HG03520 (cell line): ENCODE results near the gene SLC25A26.

Experiments
- ATAC-seq: cut with Tn5 transposase; IDR thresholded peaks from one replicate; pipeline ENCODE4 v1.9.1; 2021; ENCODE audit warnings: mild to moderate bottlenecking, moderate library complexity; ENCODE audit not compliant: unreplicated experiment

Gene SLC25A26

DNA sequence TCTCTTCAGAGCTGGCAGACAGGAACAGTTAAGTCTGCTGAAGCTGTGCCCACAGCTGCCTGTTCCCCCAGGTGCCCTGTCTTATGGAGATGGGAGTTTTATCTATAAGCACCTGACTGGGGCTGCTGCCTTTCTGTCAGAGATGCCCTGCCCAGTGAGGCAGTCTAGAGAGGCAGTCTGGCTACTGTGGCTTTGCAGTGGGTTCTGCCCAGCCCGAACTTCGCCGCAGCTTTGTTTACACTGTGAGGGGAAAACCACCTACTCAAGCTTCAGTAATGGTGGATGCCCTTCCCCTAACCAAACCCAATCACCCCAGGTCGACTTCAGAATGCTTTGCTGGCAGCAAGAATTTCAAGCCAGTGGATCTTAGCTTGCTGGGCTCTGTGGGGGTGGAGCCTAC is 91.2 kb downstream of the SLC25A26 start:
- ATAC-seq: no peak

GRCh38 chr3:66314455-66314854 is 93.7 kb downstream of the SLC25A26 start:
- no peak for ATAC-seq

GRCh38 chr3:66317750-66318376 is 97.1 kb downstream of the SLC25A26 start:
- no peak for ATAC-seq

- ATAC-seq: no peak
Observed at GRCh38 chr3:66320390-66320789, 99.6 kb downstream of the SLC25A26 start.

DNA sequence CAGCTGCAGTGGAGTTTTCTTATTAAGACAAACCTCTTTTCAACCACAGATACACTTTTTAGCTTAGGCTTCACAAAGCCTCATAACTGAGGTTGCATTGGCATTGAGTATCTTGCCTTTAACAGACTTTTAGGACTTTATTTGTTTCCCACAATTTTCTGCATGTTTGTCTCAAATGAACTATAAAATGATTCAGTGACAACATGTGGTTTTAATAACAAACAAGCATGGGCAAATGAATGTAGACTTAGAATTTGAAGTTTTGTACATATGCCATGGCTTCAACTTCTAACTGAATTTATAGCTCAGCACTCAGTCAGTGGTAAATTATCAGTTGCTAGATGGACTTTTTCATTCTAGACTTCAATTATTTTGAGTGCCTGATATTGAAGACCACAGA is 101.6 kb downstream of the SLC25A26 start:
- ATAC-seq: no peak

GRCh38 chr3:66326340-66326739 is 105.5 kb downstream of the SLC25A26 start:
- ATAC-seq: no peak

DNA sequence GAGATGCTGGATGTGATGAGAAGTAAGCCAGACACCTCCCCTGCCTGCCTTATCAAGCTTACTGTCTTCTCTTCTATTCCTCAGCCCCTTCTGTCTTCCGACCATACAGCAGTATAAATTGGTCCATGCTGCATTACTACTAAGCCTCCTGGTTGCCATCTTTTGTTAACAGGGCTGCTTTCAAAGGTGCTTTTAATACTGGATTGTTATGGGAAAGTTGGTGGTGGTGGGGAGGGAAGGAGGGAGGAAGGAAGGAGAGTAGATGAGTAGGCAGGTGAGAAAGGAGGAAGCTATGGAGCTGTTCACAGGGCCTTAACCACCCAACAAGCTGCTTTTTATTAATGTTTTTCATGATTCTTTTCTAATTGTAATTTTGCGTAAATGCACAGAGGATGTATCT is 114.9 kb downstream of the SLC25A26 start:
- no peak for ATAC-seq

GRCh38 chr3:66336333-66336766 is 115.5 kb downstream of the SLC25A26 start:
- ATAC-seq: no peak

- ATAC-seq: no peak
Observed at GRCh38 chr3:66338927-66339326, 118.1 kb downstream of the SLC25A26 start.

- no peak for ATAC-seq
Observed at GRCh38 chr3:66342717-66343356, 122.0 kb downstream of the SLC25A26 start.

DNA sequence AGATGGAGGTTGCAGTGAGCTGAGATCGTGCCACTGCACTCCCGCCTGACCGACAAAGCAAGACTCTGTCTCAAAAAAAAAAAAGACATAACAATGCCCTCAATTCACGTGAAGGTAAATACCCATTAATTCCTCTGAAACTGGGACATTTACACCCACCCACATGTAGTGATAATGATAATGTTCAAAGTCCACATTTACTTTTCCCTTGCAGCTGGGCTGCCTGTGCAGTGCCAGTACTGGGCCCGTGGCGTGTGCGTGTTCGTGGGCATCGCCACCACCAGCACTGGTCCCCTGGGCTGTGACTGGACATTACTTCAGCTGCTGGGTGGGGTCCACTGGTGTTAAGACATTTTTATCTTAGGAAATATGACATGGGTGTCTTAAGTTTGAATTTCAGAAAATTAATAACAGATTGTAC is 123.6 kb downstream of the SLC25A26 start:
- ATAC-seq: no peak

- ATAC-seq: no peak
Observed at GRCh38 chr3:66344848-66345578, 124.2 kb downstream of the SLC25A26 start.

DNA sequence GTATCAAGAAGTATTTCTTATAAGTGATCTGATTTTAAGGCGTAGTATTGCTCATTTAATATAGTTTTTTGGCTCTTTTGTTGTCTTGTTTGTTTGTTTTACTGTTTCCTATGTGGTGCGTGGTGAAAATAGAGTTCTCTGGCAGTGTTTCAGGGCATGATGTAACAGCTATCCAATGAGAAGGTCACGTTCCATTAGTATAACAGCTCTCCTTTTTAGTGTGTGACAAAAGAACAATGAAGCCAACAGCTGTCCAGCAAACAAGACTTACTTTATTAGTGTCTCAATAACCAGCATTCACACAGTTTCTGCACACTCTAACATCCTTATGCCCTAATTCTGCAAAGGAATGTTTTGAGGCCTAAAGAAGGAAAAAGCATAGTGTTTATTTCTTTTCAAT is 127.9 kb downstream of the SLC25A26 start:
- ATAC-seq: no peak

- ATAC-seq: no peak
Observed at GRCh38 chr3:66350601-66351000, 129.8 kb downstream of the SLC25A26 start.

GRCh38 chr3:66353039-66353438 is 132.2 kb downstream of the SLC25A26 start:
- ATAC-seq: no peak

GRCh38 chr3:66353530-66353929 is 132.7 kb downstream of the SLC25A26 start:
- no peak for ATAC-seq

- ATAC-seq: no peak
Observed at GRCh38 chr3:66354001-66354400, 133.2 kb downstream of the SLC25A26 start.

DNA sequence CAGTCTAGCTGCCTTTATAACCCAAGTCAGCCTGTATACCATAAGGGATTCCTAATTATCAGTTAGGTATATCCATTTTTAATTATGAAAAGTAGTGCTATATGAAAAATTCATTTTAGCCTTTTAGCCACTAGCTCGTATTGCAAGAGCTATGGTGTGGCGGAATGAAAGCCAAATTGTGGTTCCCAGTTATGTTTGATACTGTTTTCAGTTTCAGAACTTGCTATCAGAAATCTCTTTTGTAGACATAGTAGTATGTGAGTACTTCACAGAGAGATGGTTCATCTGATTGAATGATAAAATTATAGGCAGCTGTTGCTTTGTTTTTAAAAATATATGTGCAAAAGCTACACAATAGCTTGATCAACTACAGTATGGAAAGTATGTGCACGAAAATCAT is 134.6 kb downstream of the SLC25A26 start:
- ATAC-seq: peak; percentile 44

- ATAC-seq: no peak
Observed at GRCh38 chr3:66355997-66356396, 135.2 kb downstream of the SLC25A26 start.

- ATAC-seq: no peak
Observed at GRCh38 chr3:66361356-66361755, 140.6 kb downstream of the SLC25A26 start.

GRCh38 chr3:66362541-66362941 is 141.7 kb downstream of the SLC25A26 start:
- ATAC-seq: no peak

DNA sequence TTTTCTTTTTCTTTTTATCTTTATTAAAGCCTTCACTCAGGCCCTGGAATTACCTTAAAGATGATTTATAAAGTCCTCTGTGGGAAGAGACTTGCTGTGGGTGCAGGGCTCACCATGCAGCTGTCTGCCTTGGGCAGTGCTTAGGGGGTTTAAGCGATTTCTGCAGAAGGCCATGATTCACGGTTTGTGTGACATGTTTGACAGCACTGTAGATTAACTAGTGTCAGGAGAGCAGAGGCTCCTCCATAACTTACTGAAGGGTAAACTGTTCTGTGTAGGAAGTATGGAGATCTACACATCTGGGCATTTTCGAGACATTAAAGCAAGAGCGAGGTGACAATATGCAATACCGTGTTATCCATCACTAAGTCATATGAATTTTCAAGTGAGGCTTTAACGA is 142.3 kb downstream of the SLC25A26 start:
- ATAC-seq: no peak
